Activated naive CD8-positive, alpha-beta T cell treated with anti-CD3 and anti-CD28 coated beads, Interleukin-2, amount 10 ng/mL, durations not matched to agents 7 days and 5 days (primary cell): ENCODE data around the gene UVSSA. TPM values are rescaled to one million over a fixed set of nuclear protein-coding genes. Genes with fewer than 3 reads are reported as not detected.
"Not testable (repeated sequence)": the region's sequence is repeated elsewhere in the genome, so short reads cannot be mapped to it uniquely, and the experiment has no call there.

Source experiments
- ATAC-seq: fragments of 150-1000 bp; cut with Tn5 transposase; one replicate; pipeline ENCODE4 v1.10.0; 2021; ENCODE audit warnings: low read depth, moderate library complexity
- POLR2A ChIA-PET: fragments of 350-600 bp; sonication (Branson Sonifier 250); formaldehyde crosslinking; loops from one replicate; lab custom pipeline; 2021; ENCODE audit warnings: antibody characterized with exemption; lab: Charles Lee
- DNase-seq: peaks from one replicate; pipeline ENCODE4 v3.0.0; 2021
- H3K27ac Mint-ChIP-seq: one replicate; pipeline ENCODE4 v1.8.0; 2022; ENCODE audit warnings: mild to moderate bottlenecking, mixed read lengths
- H3K27me3 Mint-ChIP-seq: one replicate; pipeline ENCODE4 v1.8.0; 2022; ENCODE audit warnings: mild to moderate bottlenecking, moderate library complexity, mixed read lengths
- H3K36me3 Mint-ChIP-seq: one replicate; pipeline ENCODE4 v1.8.0; 2021; ENCODE audit warnings: mild to moderate bottlenecking, mixed read lengths
- H3K4me1 Mint-ChIP-seq: one replicate; pipeline ENCODE4 v1.8.0; 2021; ENCODE audit warnings: mixed read lengths
- H3K4me3 Mint-ChIP-seq: one replicate; pipeline ENCODE4 v1.8.0; 2022; ENCODE audit warnings: mild to moderate bottlenecking, moderate library complexity, mixed read lengths
- H3K9me3 Mint-ChIP-seq: one replicate; pipeline ENCODE4 v1.8.0; 2021; ENCODE audit warnings: mixed read lengths
- total RNA-seq, 2 experiments: library from RNA; stranded (reverse); gene quantifications; one replicate each; pipeline ENCODE4 v1.2.3, GENCODE V29; 2021

Gene UVSSA
- total RNA-seq, 2 experiments from 2014 or later, result 30.0 to 30.9 TPM

GRCh38 chr4:1370321-1371124, 23.5 kb downstream of the UVSSA start:
- ATAC-seq, result no peak
- DNase-seq, result peak; percentile 15
- POLR2A ChIA-PET, result no interaction called here
- no peak overlapping the region for H3K27ac Mint-ChIP-seq
- no peaks in the 10 kb centered on the region for H3K27me3 Mint-ChIP-seq
- no peaks in the 10 kb centered on the region for H3K36me3 Mint-ChIP-seq
- H3K4me3 Mint-ChIP-seq, result no peak overlapping the region
- H3K4me1 Mint-ChIP-seq, result no peaks in the 10 kb centered on the region
- H3K9me3 Mint-ChIP-seq, result no peaks in the 10 kb centered on the region

DNA sequence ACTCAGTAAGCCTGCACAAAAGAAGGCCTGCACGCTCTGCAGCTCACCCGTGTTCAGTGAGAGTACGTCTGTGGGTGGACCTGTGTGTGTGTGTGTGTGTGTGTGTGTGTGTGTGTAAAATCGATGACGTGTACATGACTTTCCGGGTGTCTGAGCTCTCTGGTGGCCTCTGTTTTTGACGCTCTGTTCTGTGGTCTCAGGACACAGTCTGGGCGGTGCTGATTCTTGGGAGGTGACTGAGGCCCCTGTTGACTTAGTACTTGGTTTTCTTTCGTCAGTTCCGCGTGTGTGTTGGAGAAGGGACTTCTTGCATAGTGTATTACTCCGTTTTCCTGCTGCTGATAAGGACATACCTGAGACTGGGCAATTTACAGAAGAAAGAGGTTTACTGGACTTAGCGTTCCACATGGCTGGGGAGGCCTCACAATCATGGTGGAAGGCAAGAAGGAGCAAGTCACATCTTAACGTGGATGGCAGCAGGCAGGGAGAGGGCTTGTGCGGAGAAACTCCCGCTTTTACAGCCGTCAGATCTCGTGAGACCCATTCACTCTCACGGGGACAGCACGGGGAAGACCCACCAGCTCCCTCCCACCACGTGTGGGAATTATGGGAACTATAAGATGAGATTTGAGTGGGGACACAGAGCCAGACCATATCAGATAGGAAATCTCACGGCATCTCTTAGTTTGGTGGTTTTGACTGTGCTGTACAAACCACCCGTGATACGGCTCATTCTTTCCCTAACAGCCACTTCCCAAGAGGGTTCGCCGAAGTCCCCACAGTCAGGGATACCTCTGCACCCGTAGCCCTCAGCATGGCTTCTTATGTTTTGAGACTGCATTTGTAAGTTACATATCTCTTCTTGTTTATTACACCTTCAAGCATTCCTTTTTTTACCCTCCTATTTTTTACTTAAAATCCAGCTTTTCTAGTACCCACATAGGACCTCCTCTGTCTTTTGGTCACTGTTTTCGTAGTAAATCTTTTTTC, 24.5 kb downstream of the UVSSA start:
- POLR2A ChIA-PET, result no interaction called here
- Mint-ChIP-seq H3K9me3 (no peaks in the 10 kb centered on the region), H3K4me1 (no peaks in the 10 kb centered on the region), H3K4me3 (no peak overlapping the region), H3K36me3 (no peaks in the 10 kb centered on the region), H3K27me3 (no peaks in the 10 kb centered on the region), H3K27ac (no peak overlapping the region)
- no peak for ATAC-seq
- DNase-seq, result peak; percentile 4

DNA sequence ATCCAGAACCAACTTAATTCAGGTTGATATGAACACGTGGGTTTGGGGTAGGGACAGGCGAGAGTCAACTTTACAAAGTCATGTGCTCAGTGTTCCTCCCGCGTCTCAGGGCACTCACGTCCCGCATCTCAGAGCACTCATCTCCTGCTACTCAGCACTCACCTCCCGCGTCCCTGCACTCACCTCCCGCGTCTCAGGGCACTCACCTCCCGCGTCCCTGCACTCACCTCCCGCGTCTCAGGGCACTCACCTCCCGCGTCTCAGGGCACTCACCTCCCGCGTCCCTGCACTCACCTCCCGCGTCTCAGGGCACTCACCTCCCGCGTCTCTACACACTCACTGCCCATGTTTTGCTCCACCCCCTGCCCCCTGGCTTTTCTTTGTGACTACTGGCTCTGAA, 25.6 kb downstream of the UVSSA start:
- H3K4me3 Mint-ChIP-seq, H3K36me3 Mint-ChIP-seq, H3K27ac Mint-ChIP-seq, H3K27me3 Mint-ChIP-seq, H3K9me3 Mint-ChIP-seq, ATAC-seq, POLR2A ChIA-PET, H3K4me1 Mint-ChIP-seq: not testable (repeated sequence)
- peak; percentile 5 for DNase-seq

DNA sequence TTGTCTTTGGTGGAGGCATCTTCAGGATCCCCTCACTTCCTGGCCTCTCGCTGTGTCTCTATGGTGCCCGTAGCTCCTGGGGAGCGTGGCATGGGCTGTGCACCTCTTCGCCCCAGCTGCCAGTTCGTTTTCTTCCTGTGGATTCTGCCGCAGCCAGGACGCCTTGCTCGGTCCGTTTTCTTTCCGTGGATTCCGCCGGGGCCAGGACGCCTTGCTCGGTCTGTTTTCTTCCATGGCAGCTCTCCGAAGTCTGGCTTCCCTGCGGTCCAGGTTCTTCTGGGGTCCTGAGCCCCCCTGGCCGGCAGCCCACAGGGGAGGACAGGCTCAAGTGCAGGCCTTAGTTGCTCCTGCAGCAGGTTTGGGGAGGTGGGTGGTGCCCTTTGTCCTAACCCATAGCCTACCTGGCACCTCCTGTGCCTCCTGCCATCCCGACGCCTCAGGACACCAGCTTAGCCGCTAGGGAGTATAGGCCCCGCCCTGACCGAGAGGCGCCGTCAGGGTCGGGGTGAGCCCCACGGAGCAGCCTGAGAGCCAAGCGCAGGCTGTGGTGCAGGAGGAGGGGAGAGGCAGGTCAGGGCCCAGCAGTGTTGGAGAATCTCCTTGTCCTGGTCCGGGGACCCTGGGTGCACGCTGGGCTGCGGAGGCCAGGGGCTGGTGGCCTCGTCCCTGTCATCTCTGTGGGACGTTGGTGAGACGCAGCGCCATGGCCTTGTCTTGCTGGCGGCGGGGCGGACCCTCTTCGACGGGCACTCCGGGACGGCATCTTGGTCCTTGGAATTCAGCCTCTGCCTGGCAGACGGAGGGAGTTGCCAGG, 27.1 kb downstream of the UVSSA start:
- Mint-ChIP-seq H3K27me3 (no peaks in the 10 kb centered on the region), H3K4me3 (no peak overlapping the region), H3K4me1 (no peaks in the 10 kb centered on the region), H3K9me3 (no peaks in the 10 kb centered on the region), H3K36me3 (no peaks in the 10 kb centered on the region), H3K27ac (no peak overlapping the region)
- DNase-seq (peak; percentile 22), ATAC-seq (no peak)
- POLR2A ChIA-PET, result no interaction called here

- Mint-ChIP-seq H3K4me3 (no peak overlapping the region), H3K4me1 (no peaks in the 10 kb centered on the region), H3K36me3 (no peaks in the 10 kb centered on the region), H3K27me3 (no peaks in the 10 kb centered on the region), H3K9me3 (no peaks in the 10 kb centered on the region), H3K27ac (no peak overlapping the region)
- no peak for ATAC-seq
- POLR2A ChIA-PET, result no interaction called here
- no peak for DNase-seq
Measured at GRCh38 chr4:1374706-1375045, 27.7 kb downstream of the UVSSA start.

GRCh38 chr4:1375051-1375721, 28.2 kb downstream of the UVSSA start:
- no peak for ATAC-seq
- no peak overlapping the region for H3K27ac Mint-ChIP-seq

DNA sequence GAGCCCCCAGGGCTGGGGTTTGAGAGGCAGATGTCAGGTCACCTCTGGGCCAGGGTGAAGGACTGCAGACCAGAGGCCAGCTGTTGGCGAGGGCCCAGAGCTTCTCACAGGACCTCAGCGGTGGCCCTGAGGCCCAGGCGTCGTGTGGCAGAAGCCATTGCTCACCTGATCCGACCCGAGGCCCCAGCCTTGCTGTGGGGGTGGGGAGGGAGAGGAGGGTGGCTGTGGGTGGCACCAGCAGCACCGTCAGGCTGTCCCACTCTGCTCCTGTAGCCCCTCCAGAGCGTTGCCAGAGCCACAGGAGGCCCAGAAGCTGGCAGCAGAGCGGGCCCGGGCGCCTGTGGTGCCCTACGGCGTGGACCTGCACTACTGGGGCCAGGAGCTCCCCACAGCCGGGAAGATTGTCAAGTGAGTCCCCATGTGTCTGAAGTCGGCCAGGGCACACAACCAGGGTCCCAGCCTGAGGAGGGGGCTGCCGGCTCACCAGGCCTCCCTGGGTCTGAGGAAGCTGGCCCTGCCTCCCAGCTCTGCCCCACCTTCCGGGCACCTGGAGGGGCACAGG, 28.8 kb downstream of the UVSSA start:
- Mint-ChIP-seq H3K27ac (no peak overlapping the region), H3K36me3 (no peaks in the 10 kb centered on the region), H3K27me3 (no peaks in the 10 kb centered on the region), H3K4me3 (no peak overlapping the region), H3K9me3 (no peaks in the 10 kb centered on the region), H3K4me1 (no peaks in the 10 kb centered on the region)
- POLR2A ChIA-PET, result no interaction called here
- ATAC-seq, result no peak
- peak; percentile 25 for DNase-seq

More at GRCh38 chr4:1375051-1375721, 28.2 kb downstream of the UVSSA start:
- peak; percentile 15 for DNase-seq
- Mint-ChIP-seq H3K9me3 (no peaks in the 10 kb centered on the region), H3K36me3 (no peaks in the 10 kb centered on the region), H3K27me3 (no peaks in the 10 kb centered on the region), H3K4me3 (no peak overlapping the region), H3K4me1 (no peaks in the 10 kb centered on the region)
- POLR2A ChIA-PET, result no interaction called here

- H3K9me3 Mint-ChIP-seq, result no peaks in the 10 kb centered on the region
- POLR2A ChIA-PET, result no interaction called here
- ATAC-seq (no peak), DNase-seq (peak; percentile 18)
- no peak overlapping the region for H3K4me3 Mint-ChIP-seq
- H3K36me3 Mint-ChIP-seq, result no peaks in the 10 kb centered on the region
- no peaks in the 10 kb centered on the region for H3K27me3 Mint-ChIP-seq
- no peaks in the 10 kb centered on the region for H3K4me1 Mint-ChIP-seq
- no peak overlapping the region for H3K27ac Mint-ChIP-seq
Measured at GRCh38 chr4:1376391-1376840, 29.4 kb downstream of the UVSSA start.

GRCh38 chr4:1376841-1377605, 30.0 kb downstream of the UVSSA start:
- H3K36me3 Mint-ChIP-seq, result no peaks in the 10 kb centered on the region
- no peaks in the 10 kb centered on the region for H3K9me3 Mint-ChIP-seq
- POLR2A ChIA-PET, result no interaction called here
- H3K27me3 Mint-ChIP-seq, result no peaks in the 10 kb centered on the region
- ATAC-seq (no peak), DNase-seq (peak; percentile 10)
- no peak overlapping the region for H3K4me3 Mint-ChIP-seq
- no peak overlapping the region for H3K27ac Mint-ChIP-seq
- H3K4me1 Mint-ChIP-seq, result no peaks in the 10 kb centered on the region

GRCh38 chr4:1377606-1378261, 30.7 kb downstream of the UVSSA start:
- Mint-ChIP-seq H3K4me3 (no peak overlapping the region), H3K36me3 (no peaks in the 10 kb centered on the region), H3K4me1 (no peaks in the 10 kb centered on the region), H3K27me3 (no peaks in the 10 kb centered on the region), H3K27ac (no peak overlapping the region), H3K9me3 (no peaks in the 10 kb centered on the region)
- no peak for ATAC-seq
- POLR2A ChIA-PET, result no interaction called here
- DNase-seq, result peak; percentile 22

- Mint-ChIP-seq H3K27ac (no peak overlapping the region), H3K4me1 (no peaks in the 10 kb centered on the region), H3K27me3 (no peaks in the 10 kb centered on the region), H3K36me3 (no peaks in the 10 kb centered on the region), H3K4me3 (no peak overlapping the region), H3K9me3 (no peaks in the 10 kb centered on the region)
- ATAC-seq (no peak), DNase-seq (peak; percentile 23)
- POLR2A ChIA-PET, result no interaction called here
Measured at GRCh38 chr4:1378559-1379231, 31.7 kb downstream of the UVSSA start.
